HCT116 (cell line): Measurements from ENCODE around the gene PLA2G2F. TPM values are rescaled to one million over a fixed set of nuclear protein-coding genes. Genes with fewer than 3 reads are reported as not detected.

Experiments
- ATAC-seq: fragments of 200-7000 bp; cut with Tn5 transposase; 2 replicates; pipeline ENCODE4 v1.9.1; 2020; ENCODE audit warnings: mild to moderate bottlenecking, moderate library complexity
- BruUV-seq: library from RNA; stranded (reverse); fragments of 400-500 nt; replicated peaks from 2 replicates; lab custom pipeline; 2021; lab: Mats Ljungman, UMichigan
- CTCF ChIA-PET: fragments of 300-600 bp; sonication (Branson Sonifier 250); formaldehyde crosslinking; loops from one replicate; lab custom pipeline; 2021; ENCODE audit warnings: antibody characterized with exemption; lab: Charles Lee
- POLR2A ChIA-PET: fragments of 300-600, 350-600 bp; sonication (Branson Sonifier 250); formaldehyde crosslinking; loops from one replicate; lab custom pipeline; 2021; ENCODE audit warnings: antibody characterized with exemption; lab: Charles Lee
- RAD21 ChIA-PET, 2 experiments: fragments of 300-600 bp; sonication (Branson Sonifier 250); formaldehyde crosslinking; loops; one replicate each; lab custom pipeline; 2023; ENCODE audit warnings: low total read pairs in 2 of 2; ENCODE audit not compliant: uncharacterized antibody in 2 of 2, unreplicated experiment in 2 of 2, low non-redundant PET in 1 of 2; lab: Charles Lee
- DNase-seq: peaks from one replicate; pipeline ENCODE4 v3.0.0-alpha.2; 2010; ENCODE audit warnings: low read depth, low spot score
- H2AFZ ChIP-seq: fragments of 200-600 bp; shearing (Covaris generic), sonication (generic); 2 replicates; pipeline ENCODE4 v1.6.1; 2017; ENCODE audit warnings: low read depth, mixed run types, mixed read lengths, antibody characterized with exemption, low read length; ENCODE audit not compliant: poor library complexity, severe bottlenecking
- H3K27ac ChIP-seq: 2 replicates; pipeline ENCODE4 v1.5.1; 2012; ENCODE audit warnings: low read depth, low read length
- H3K27me3 ChIP-seq: fragments of 200-600 bp; sonication (generic); 2 replicates; pipeline ENCODE4 v1.6.1; 2016; ENCODE audit warnings: mixed run types, low read length, mixed read lengths; ENCODE audit not compliant: insufficient read depth
- H3K36me3 ChIP-seq, 2 experiments: fragments of 200-500 bp in 1 of 2; fragments of 200-600 bp in 1 of 2; sonication (Bioruptor generic) in 1 of 2; sonication (generic) in 1 of 2; 2 replicates each; pipeline versions ENCODE4 v1.5.1 to v1.6.1; 2014 to 2016; ENCODE audit warnings: low read length in 2 of 2, inconsistent platforms in 1 of 2, mixed read lengths in 1 of 2, mixed run types in 1 of 2; ENCODE audit not compliant: insufficient read depth in 2 of 2, control insufficient read depth in 1 of 2
- H3K4me1 ChIP-seq, 2 experiments: fragments of 200-600 bp in 1 of 2; sonication (generic) in 1 of 2; 2 replicates each; pipeline versions ENCODE4 v1.5.1 to v1.6.1; 2012 to 2017; ENCODE audit warnings: low read length in 2 of 2, inconsistent platforms in 1 of 2, mild to moderate bottlenecking in 1 of 2, mixed read lengths in 1 of 2, mixed run types in 1 of 2, moderate library complexity in 1 of 2; ENCODE audit not compliant: insufficient read depth in 2 of 2, control insufficient read depth in 1 of 2
- H3K4me2 ChIP-seq: fragments of 200-600 bp; sonication (generic); 2 replicates; pipeline ENCODE4 v1.6.1; 2017; ENCODE audit warnings: mixed run types, low read length, mixed read lengths
- H3K4me3 ChIP-seq, 2 experiments: fragments of 200-600 bp in 1 of 2; sonication (generic) in 1 of 2; replicated peaks in 1 of 2; 2 replicates each; pipeline ENCODE4 v1.5.1; 2011 to 2016; ENCODE audit warnings: low read length in 2 of 2, control low read depth in 1 of 2, low read depth in 1 of 2, mild to moderate bottlenecking in 1 of 2, mixed read lengths in 1 of 2, mixed run types in 1 of 2
- H3K79me2 ChIP-seq: fragments of 200-600 bp; sonication (generic); 2 replicates; pipeline ENCODE4 v1.6.1; 2017; ENCODE audit warnings: mild to moderate bottlenecking, mixed run types, low read length, moderate library complexity, mixed read lengths; ENCODE audit not compliant: insufficient read depth
- H3K9ac ChIP-seq: fragments of 200-600 bp; sonication (generic); 2 replicates; pipeline ENCODE4 v1.6.1; 2016; ENCODE audit warnings: low read length, mixed read lengths
- H3K9me2 ChIP-seq: fragments of 200-600 bp; sonication (generic), shearing (Covaris generic); 2 replicates; pipeline ENCODE4 v1.6.1; 2017; ENCODE audit warnings: mixed run types, mild to moderate bottlenecking, moderate library complexity; ENCODE audit not compliant: insufficient read depth
- H3K9me3 ChIP-seq, 2 experiments: fragments of 200-500 bp in 1 of 2; fragments of 200-600 bp in 1 of 2; sonication (Bioruptor generic) in 1 of 2; sonication (generic) in 1 of 2; 2 replicates each; pipeline ENCODE4 v1.6.1; 2014 to 2017; ENCODE audit warnings: low read length in 2 of 2, mixed read lengths in 2 of 2, inconsistent platforms in 1 of 2, low read depth in 1 of 2, mild to moderate bottlenecking in 1 of 2, mixed run types in 1 of 2, moderate library complexity in 1 of 2; ENCODE audit not compliant: control insufficient read depth in 1 of 2, insufficient read depth in 1 of 2
- H4K20me1 ChIP-seq: fragments of 200-600 bp; sonication (generic), shearing (Covaris generic); 2 replicates; pipeline ENCODE4 v1.6.1; 2017; ENCODE audit warnings: mixed run types, mild to moderate bottlenecking, moderate library complexity; ENCODE audit not compliant: insufficient read depth
- CBX3 ChIP-seq: IDR thresholded peaks from 2 replicates; pipeline ENCODE4 v1.6.1; 2012; ENCODE audit warnings: low read depth
- ELF1 ChIP-seq: IDR thresholded peaks from 2 replicates; pipeline ENCODE4 v1.6.1; 2012; ENCODE audit warnings: low read depth, borderline replicate concordance
- EZH2 ChIP-seq: fragments of 200-600 bp; sonication (generic); IDR thresholded peaks from 2 replicates; pipeline ENCODE4 v1.6.1; 2017; ENCODE audit warnings: antibody characterized with exemption, mixed run types
- FOSL1 ChIP-seq: IDR thresholded peaks from 2 replicates; pipeline ENCODE4 v1.6.1; 2012; ENCODE audit warnings: low read depth
- intact Hi-C: fragments of 100-400 bp; cut with micrococcal nuclease; formaldehyde crosslinking; loops from 2 replicates; pipeline ENCODE4 v1.10.0; 2022
- total RNA-seq: library from RNA; stranded (reverse); gene quantifications from one replicate; pipeline ENCODE4 v1.2.1, GENCODE V29; 2021; ENCODE audit not compliant: unreplicated experiment
- TF ChIP-seq, protein P1 (sequence below): IDR thresholded peaks from 2 replicates; pipeline ENCODE4 v1.6.1; 2012
- TF ChIP-seq, protein P2 (sequence below): IDR thresholded peaks from 2 replicates; pipeline ENCODE4 v1.6.1; 2012; ENCODE audit warnings: low read depth
- TF ChIP-seq, protein P3 (sequence below): IDR thresholded peaks from 2 replicates; pipeline ENCODE4 v1.6.1; 2012
- TF ChIP-seq, protein P4 (sequence below), 3 experiments: fragments of 200-600 bp in 1 of 3; sonication (generic) in 1 of 3; IDR thresholded peaks in 2 of 3; conservative IDR thresholded peaks in 1 of 3; 2 replicates each; pipeline ENCODE4 v1.5.1; 2012 to 2017; ENCODE audit warnings: low read depth in 2 of 3, low read length in 2 of 3, antibody characterized with exemption in 1 of 3, borderline replicate concordance in 1 of 3, control low read depth in 1 of 3, mild to moderate bottlenecking in 1 of 3, mixed read lengths in 1 of 3, mixed run types in 1 of 3, moderate library complexity in 1 of 3; ENCODE audit not compliant: insufficient read depth in 1 of 3

The PLA2G2F gene
- total RNA-seq, 1 experiment from 2014 or later, result 0.12 TPM

DNA sequence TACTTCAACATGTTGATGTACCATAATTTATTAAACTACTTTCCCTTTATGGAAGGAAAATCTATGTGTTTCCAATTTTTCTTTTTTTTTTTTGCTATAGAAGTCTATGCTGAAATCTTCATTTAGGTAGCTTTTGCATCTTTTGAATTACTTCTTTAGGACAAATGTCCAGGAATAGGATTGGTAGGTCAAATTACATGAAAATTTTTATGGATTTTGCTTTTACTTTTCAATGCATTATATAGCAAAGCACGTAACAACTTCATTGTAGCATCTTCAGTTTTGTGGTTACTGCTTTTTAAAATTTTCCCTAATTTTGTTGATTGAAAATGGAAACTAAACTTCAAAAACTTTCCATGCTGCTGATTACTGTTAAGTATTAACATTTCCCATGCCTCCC is 59.2 kb downstream of the PLA2G2F start:
- no peaks in the 10 kb centered on the region for H3K36me3 ChIP-seq
- H3K27me3 ChIP-seq, result peaks cover 12% of the 10 kb centered on the region; the same call in 1 of the 2 replicates
- no peak overlapping the region for H3K4me2 ChIP-seq
- ATAC-seq (no peak), DNase-seq (no peak)
- ChIA-PET POLR2A (no interaction called here), RAD21 (no interaction called here), CTCF (no interaction called here)
- intact Hi-C loops, result no loop called here
- H4K20me1 ChIP-seq, result no peaks in the 10 kb centered on the region
- BruUV-seq, result no TSS peak
- no peaks in the 10 kb centered on the region for H3K79me2 ChIP-seq
- H2AFZ ChIP-seq, result no peak overlapping the region
- H3K27ac ChIP-seq, result no peak overlapping the region
- no peaks in the 10 kb centered on the region for H3K9me2 ChIP-seq
- no peaks in the 10 kb centered on the region for H3K9me3 ChIP-seq
- TF ChIP-seq EZH2 (no peak), CBX3 (no peak)
- TF ChIP-seq, protein P1, sequence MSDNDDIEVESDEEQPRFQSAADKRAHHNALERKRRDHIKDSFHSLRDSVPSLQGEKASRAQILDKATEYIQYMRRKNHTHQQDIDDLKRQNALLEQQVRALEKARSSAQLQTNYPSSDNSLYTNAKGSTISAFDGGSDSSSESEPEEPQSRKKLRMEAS, result no peak
- TF ChIP-seq, protein P2, sequence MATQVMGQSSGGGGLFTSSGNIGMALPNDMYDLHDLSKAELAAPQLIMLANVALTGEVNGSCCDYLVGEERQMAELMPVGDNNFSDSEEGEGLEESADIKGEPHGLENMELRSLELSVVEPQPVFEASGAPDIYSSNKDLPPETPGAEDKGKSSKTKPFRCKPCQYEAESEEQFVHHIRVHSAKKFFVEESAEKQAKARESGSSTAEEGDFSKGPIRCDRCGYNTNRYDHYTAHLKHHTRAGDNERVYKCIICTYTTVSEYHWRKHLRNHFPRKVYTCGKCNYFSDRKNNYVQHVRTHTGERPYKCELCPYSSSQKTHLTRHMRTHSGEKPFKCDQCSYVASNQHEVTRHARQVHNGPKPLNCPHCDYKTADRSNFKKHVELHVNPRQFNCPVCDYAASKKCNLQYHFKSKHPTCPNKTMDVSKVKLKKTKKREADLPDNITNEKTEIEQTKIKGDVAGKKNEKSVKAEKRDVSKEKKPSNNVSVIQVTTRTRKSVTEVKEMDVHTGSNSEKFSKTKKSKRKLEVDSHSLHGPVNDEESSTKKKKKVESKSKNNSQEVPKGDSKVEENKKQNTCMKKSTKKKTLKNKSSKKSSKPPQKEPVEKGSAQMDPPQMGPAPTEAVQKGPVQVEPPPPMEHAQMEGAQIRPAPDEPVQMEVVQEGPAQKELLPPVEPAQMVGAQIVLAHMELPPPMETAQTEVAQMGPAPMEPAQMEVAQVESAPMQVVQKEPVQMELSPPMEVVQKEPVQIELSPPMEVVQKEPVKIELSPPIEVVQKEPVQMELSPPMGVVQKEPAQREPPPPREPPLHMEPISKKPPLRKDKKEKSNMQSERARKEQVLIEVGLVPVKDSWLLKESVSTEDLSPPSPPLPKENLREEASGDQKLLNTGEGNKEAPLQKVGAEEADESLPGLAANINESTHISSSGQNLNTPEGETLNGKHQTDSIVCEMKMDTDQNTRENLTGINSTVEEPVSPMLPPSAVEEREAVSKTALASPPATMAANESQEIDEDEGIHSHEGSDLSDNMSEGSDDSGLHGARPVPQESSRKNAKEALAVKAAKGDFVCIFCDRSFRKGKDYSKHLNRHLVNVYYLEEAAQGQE, result no peak
- TF ChIP-seq, protein P3, sequence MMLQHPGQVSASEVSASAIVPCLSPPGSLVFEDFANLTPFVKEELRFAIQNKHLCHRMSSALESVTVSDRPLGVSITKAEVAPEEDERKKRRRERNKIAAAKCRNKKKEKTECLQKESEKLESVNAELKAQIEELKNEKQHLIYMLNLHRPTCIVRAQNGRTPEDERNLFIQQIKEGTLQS, result no peak
- no peak overlapping the region for H3K9ac ChIP-seq
- no peak overlapping the region for H3K4me3 ChIP-seq
- peaks cover 0 to 3% of the 10 kb centered on the region in 2 experiments; a peak in 1 of 4 replicates for H3K4me1 ChIP-seq

DNA sequence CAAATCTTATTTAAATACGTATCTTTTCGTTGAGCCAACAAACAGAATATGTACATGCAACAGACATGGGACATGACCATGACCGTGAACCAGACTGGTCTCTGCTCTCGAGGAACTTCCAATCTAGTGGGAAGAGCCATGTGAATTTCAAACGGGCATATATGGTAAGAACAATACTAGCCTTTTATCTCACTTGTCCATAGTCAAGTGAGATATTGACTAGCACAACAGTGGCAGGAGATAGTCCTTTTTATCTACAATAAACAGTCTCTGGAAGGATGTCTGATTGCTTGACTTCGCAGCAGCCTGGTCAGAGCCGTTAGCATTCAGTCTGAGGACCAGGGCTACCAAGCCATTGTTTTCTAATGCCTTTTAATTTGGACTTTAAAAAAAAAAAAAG is 59.8 kb downstream of the PLA2G2F start:
- no peak overlapping the region for H3K4me2 ChIP-seq
- no peaks in the 10 kb centered on the region for H3K9me3 ChIP-seq
- no peak overlapping the region for H3K4me3 ChIP-seq
- CTCF ChIA-PET, result no interaction called here
- H4K20me1 ChIP-seq, result no peaks in the 10 kb centered on the region
- peaks cover 12% of the 10 kb centered on the region; the same call in 1 of the 2 replicates for H3K27me3 ChIP-seq
- H3K9ac ChIP-seq, result no peak overlapping the region
- RAD21 ChIA-PET, result no interaction called here
- no peaks in the 10 kb centered on the region for H3K9me2 ChIP-seq
- H3K27ac ChIP-seq, result no peak overlapping the region
- POLR2A ChIA-PET, result no interaction called here
- intact Hi-C loops, result no loop called here
- BruUV-seq, result no TSS peak
- no peak for DNase-seq
- no peaks in the 10 kb centered on the region for H3K79me2 ChIP-seq
- no peaks in the 10 kb centered on the region for H3K36me3 ChIP-seq
- ATAC-seq, result no peak
- H3K4me1 ChIP-seq, result peaks cover 0 to 3% of the 10 kb centered on the region in 2 experiments; a peak in 1 of 4 replicates
- H2AFZ ChIP-seq, result no peak overlapping the region
- TF ChIP-seq, protein P2, result no peak
- no peak for TF ChIP-seq CBX3
- TF ChIP-seq, protein P4, sequence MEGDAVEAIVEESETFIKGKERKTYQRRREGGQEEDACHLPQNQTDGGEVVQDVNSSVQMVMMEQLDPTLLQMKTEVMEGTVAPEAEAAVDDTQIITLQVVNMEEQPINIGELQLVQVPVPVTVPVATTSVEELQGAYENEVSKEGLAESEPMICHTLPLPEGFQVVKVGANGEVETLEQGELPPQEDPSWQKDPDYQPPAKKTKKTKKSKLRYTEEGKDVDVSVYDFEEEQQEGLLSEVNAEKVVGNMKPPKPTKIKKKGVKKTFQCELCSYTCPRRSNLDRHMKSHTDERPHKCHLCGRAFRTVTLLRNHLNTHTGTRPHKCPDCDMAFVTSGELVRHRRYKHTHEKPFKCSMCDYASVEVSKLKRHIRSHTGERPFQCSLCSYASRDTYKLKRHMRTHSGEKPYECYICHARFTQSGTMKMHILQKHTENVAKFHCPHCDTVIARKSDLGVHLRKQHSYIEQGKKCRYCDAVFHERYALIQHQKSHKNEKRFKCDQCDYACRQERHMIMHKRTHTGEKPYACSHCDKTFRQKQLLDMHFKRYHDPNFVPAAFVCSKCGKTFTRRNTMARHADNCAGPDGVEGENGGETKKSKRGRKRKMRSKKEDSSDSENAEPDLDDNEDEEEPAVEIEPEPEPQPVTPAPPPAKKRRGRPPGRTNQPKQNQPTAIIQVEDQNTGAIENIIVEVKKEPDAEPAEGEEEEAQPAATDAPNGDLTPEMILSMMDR (IDR thresholded peaks at IDR 0.05 in 2 of 3, conservative IDR thresholded peaks at IDR 0.05 in 1 of 3; ENCODE audit: borderline replicate concordance in 1 of 3, insufficient read depth in 1 of 3, low read depth in 2 of 3, low read length in 2 of 3), result no peak
- TF ChIP-seq, protein P3, result no peak
- no peak for TF ChIP-seq FOSL1
- TF ChIP-seq ELF1, result no peak
